Heart left ventricle (tissue), 16 donors: ENCODE data around the gene SLC6A4. TPM values are rescaled to one million over a fixed set of nuclear protein-coding genes. Genes with fewer than 3 reads are reported as not detected.

Source experiments
- ATAC-seq, 4 donors: fragments of 200-7000 bp; cut with Tn5 transposase; one replicate each; pipeline ENCODE4 v1.9.1; 2020 to 2022; ENCODE audit warnings: moderate library complexity in 4 of 4, mild to moderate bottlenecking in 3 of 4, moderate number of reproducible peaks in 1 of 4
- DNase-seq, 5 donors: peaks; one replicate each; pipeline ENCODE4 v3.0.0-alpha.2; 2020
- H3K27ac ChIP-seq, 12 donors: fragments of 200-600 bp; sonication (generic) in 4 of 12; one replicate each; pipeline versions ENCODE4 v1.5.0 to v1.8.0; 2016 to 2022; ENCODE audit warnings: mild to moderate bottlenecking in 2 of 12
- H3K27me3 ChIP-seq, 9 donors: fragments of 200-600 bp; sonication (generic) in 2 of 9; one replicate each; pipeline versions ENCODE4 v1.5.1 to v1.8.0; 2016 to 2022; ENCODE audit warnings: mild to moderate bottlenecking in 3 of 9
- H3K36me3 ChIP-seq, 9 donors: fragments of 200-600 bp; sonication (generic) in 2 of 9; one replicate each; pipeline versions ENCODE4 v1.5.0 to v1.8.0; 2018 to 2022; ENCODE audit warnings: mild to moderate bottlenecking in 2 of 9
- H3K4me1 ChIP-seq, 12 donors: fragments of 200-600 bp; sonication (generic) in 4 of 12; one replicate each; pipeline versions ENCODE4 v1.5.0 to v1.8.0; 2016 to 2022; ENCODE audit warnings: mild to moderate bottlenecking in 3 of 12
- H3K4me3 ChIP-seq, 12 donors: fragments of 200-600 bp; sonication (generic) in 4 of 12; one replicate each; pipeline versions ENCODE4 v1.5.0 to v1.8.0; 2017 to 2022; ENCODE audit warnings: mild to moderate bottlenecking in 9 of 12, moderate library complexity in 4 of 12
- H3K9me3 ChIP-seq, 12 donors: fragments of 200-600 bp; sonication (generic) in 4 of 12; one replicate each; pipeline versions ENCODE4 v1.5.0 to v1.8.0; 2016 to 2022; ENCODE audit warnings: mild to moderate bottlenecking in 1 of 12
- CTCF ChIP-seq, 12 donors: fragments of 200-600 bp; sonication (generic) in 4 of 12; IDR thresholded peaks; one replicate each; pipeline versions ENCODE4 v1.5.0 to v1.8.0; 2018 to 2022; ENCODE audit warnings: antibody characterized with exemption in 12 of 12, mild to moderate bottlenecking in 5 of 12
- POLR2A ChIP-seq, 2 donors: fragments of 450-650 bp; IDR thresholded peaks; one replicate each; pipeline ENCODE4 v1.6.1; 2017; ENCODE audit warnings: antibody characterized with exemption in 2 of 2, mild to moderate bottlenecking in 2 of 2, moderate library complexity in 2 of 2
- WGBS, 4 donors: extraction: QIAGEN DNeasy Blood & Tissue Kit in 2 of 4; methylation state at CpG; one replicate each; pipeline versions ENCODE4 v1.1.5 to v1.1.7; 2013 to 2018; 5-methylcytosine and 5-hydroxymethylcytosine counted together
- intact Hi-C, 10 donors: fragments of 100-400 bp; cut with DNase I; formaldehyde crosslinking; loops; one replicate each; pipeline versions ENCODE4 v1.11.1 to v1.14.2; 2022
- polyA plus RNA-seq, 2 donors: library from polyadenylated mRNA; stranded (reverse); fragments of 200-250 nt; gene quantifications; one replicate each; pipeline ENCODE4 v1.2.3, GENCODE V29; 2013
- total RNA-seq, 9 donors: library from RNA; depleted of rRNA in 2 of 9; stranded (reverse); fragments of >200 nt in 2 of 9; fragmentation: NEBNext Ultra II Directional in 3 of 9; extraction: Animal tissue kit (Norgen Biotek cat#: 25700) in 3 of 9; gene quantifications; one replicate each; pipeline versions ENCODE4 v1.1.0 to v1.2.4, GENCODE V29; 2016 to 2023
- donor health status: ischemic (EF 13 %, LVEDD 7.1; RV severe dilation, severe dysfunction).
- donor health status: healthy with polysubstance abuse.
- donor health status: DM: no; HTN: yes; CAD: no.
- donor health status: DM: no; HTN: no; CAD: no.
- donor health status: ischemic (EF 25% LVEDD 6.9; RV normal size, moderate dysfunction).
- donor health status: ischemic (EF 25% LVEDD 5.7; RV mildly dilated, moderate dysfunction).
- donor health status: healthy.
- donor health status: DM: yes; HTN: yes; CAD: no.
- donor health status: ischemic (EF 35%, LVEDD 5.7; RV mildly dilated, moderate dysfunction).
- donor health status: nonischemic (EF 11% LVEDD 7.7; RV severe dilation, severe dysfunction).
- donor health status: DM: yes; HTN: yes; CAD: no.
- donor health status: PGD.
- donor health status: ischemic (EF 29% LVEDD 5.4; RV normal size, mild dysfunction).
- donor health status: nonischemic (EF 23%, LVEDD 6.1; RV moderate dilation, normal function).

The SLC6A4 gene
- total and polyA plus RNA-seq, 11 donors, result 0.04 to 1.8 (median 0.17) TPM; not detected in 4

GRCh38 chr17:30229012-30229411 lies 6.5 kb downstream of the SLC6A4 start:
- Histone ChIP-seq H3K27ac (no peak overlapping the region), H3K4me1 (no peaks in the 10 kb centered on the region), H3K27me3 (peaks cover 0 to 5% (median 0%) of the 10 kb centered on the region in 9 donors), H3K9me3 (no peaks in the 10 kb centered on the region), H3K36me3 (no peaks in the 10 kb centered on the region), H3K4me3 (no peak overlapping the region)
- intact Hi-C loops, result no loop called here
- DNase-seq, result no peak
- 76 to 83% (median 82%) methylated on average over 7 of the region's 7 CpGs for WGBS, 4 donors
- TF ChIP-seq POLR2A (IDR thresholded peaks at IDR 0.05), result no peak
- TF ChIP-seq CTCF (IDR thresholded peaks at IDR 0.05), result no peak
- ATAC-seq, result no peak

- H3K9me3 ChIP-seq, result no peaks in the 10 kb centered on the region
- intact Hi-C loops, result no loop called here
- 69 to 88% (median 82%) methylated on average over 3 of the region's 3 CpGs for WGBS, 4 donors
- no peak overlapping the region for H3K4me3 ChIP-seq
- no peaks in the 10 kb centered on the region for H3K4me1 ChIP-seq
- DNase-seq, result no peak
- no peaks in the 10 kb centered on the region for H3K36me3 ChIP-seq
- TF ChIP-seq POLR2A (IDR thresholded peaks at IDR 0.05) (no peak), CTCF (IDR thresholded peaks at IDR 0.05) (no peak)
- no peak for ATAC-seq
- peaks cover 0 to 4% (median 0%) of the 10 kb centered on the region in 9 donors for H3K27me3 ChIP-seq
- H3K27ac ChIP-seq, result no peak overlapping the region
Measured at GRCh38 chr17:30228011-30228410, 7.5 kb downstream of the SLC6A4 start.

GRCh38 chr17:30226878-30227277 lies 8.6 kb downstream of the SLC6A4 start:
- TF ChIP-seq POLR2A (IDR thresholded peaks at IDR 0.05), result no peak
- TF ChIP-seq CTCF (IDR thresholded peaks at IDR 0.05), result no peak
- 78 to 89% (median 87%) methylated on average over 10 of the region's 10 CpGs for WGBS, 4 donors
- Histone ChIP-seq H3K27me3 (no peaks in the 10 kb centered on the region), H3K9me3 (no peaks in the 10 kb centered on the region), H3K27ac (no peak overlapping the region), H3K4me3 (no peak overlapping the region), H3K4me1 (no peaks in the 10 kb centered on the region), H3K36me3 (no peaks in the 10 kb centered on the region)
- no peak for ATAC-seq
- no peak for DNase-seq
- intact Hi-C loops, result no loop called here

DNA sequence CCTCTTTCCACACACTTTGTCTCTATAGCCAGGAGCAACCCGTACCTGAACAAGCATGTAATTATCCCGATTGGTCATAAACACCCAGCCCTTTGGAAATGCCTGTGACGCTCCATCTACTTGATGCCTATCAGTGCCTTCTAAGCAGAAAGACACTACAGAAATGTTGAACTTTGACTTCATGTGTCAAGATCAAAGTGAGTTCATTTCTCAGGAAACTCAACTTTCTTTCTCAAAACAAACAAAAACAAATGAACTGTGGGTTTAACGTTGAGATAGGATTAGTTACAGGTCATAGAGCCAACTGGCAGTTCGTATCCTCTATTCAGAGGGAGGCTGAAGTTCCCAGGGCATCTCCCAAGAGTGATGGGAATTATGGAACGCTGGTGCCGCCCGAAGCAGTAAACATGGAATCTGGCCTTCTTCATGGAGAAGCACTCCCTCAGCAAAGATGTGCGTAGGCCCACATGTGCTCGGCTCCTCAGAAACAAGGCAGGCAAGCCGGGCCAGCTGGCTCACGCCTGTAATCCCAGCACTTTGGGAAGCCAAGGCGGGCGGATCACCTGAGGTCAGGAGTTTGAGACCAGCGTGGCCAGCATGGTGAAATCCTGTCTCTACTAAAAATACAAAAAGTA lies 9.5 kb downstream of the SLC6A4 start:
- intact Hi-C loops, result no loop called here
- Histone ChIP-seq H3K36me3 (no peaks in the 10 kb centered on the region), H3K9me3 (no peaks in the 10 kb centered on the region), H3K27me3 (peaks cover 0 to 4% (median 0%) of the 10 kb centered on the region in 9 donors), H3K27ac (no peak overlapping the region), H3K4me3 (no peak overlapping the region), H3K4me1 (no peaks in the 10 kb centered on the region)
- TF ChIP-seq CTCF (IDR thresholded peaks at IDR 0.05) (no peak), POLR2A (IDR thresholded peaks at IDR 0.05) (no peak)
- WGBS, 4 donors, result 86 to 89% (median 88%) methylated on average over 15 of the region's 15 CpGs
- ATAC-seq (no peak), DNase-seq (no peak)
